ENCODE data around the gene POU6F1.

The POU6F1 gene

GRCh38 chr12:51183816-51184215 is 34.0 kb downstream of the POU6F1 start:
- H3K9me2 ChIP-seq (ENCODE audit: low read depth, low read length), result no peaks in the 10 kb centered on the region
- H3K9ac ChIP-seq (ENCODE audit: low read length), result no peak overlapping the region
- no peaks in the 10 kb centered on the region; the same call in 1 of the 2 replicates for H3K27me3 ChIP-seq (ENCODE audit: insufficient read depth, low read length)
- no peak overlapping the region for H3K4me2 ChIP-seq (ENCODE audit: low read length)
- H3F3A ChIP-seq (ENCODE audit: insufficient read depth, low read length), result no peaks in the 10 kb centered on the region
- H3K4me1 ChIP-seq (ENCODE audit: insufficient read depth, low read length, severe bottlenecking), result no peaks in the 10 kb centered on the region
- H4K20me1 ChIP-seq (ENCODE audit: insufficient read depth, low read length), result no peaks in the 10 kb centered on the region
- no peaks in the 10 kb centered on the region for H3K36me3 ChIP-seq (ENCODE audit: insufficient read depth, low read length)
- H3K79me2 ChIP-seq (ENCODE audit: insufficient read depth, low read length), result no peaks in the 10 kb centered on the region
- no peak overlapping the region for H3K27ac ChIP-seq (ENCODE audit: low read depth, low read length, poor library complexity, severe bottlenecking)
- H3K4me3 ChIP-seq (ENCODE audit: low read depth, low read length, poor library complexity, severe bottlenecking), result no peak overlapping the region
- TF ChIP-seq EZH2 (IDR thresholded peaks at IDR 0.05; ENCODE audit: borderline replicate concordance, low read length) (no peak), CTCF (IDR thresholded peaks at IDR 0.05; ENCODE audit: low read length) (no peak)
- no peaks in the 10 kb centered on the region for H3K9me3 ChIP-seq (ENCODE audit: low read length)
- H2AFZ ChIP-seq (ENCODE audit: low read length), result no peak overlapping the region

GRCh38 chr12:51183349-51183748 is 34.5 kb downstream of the POU6F1 start:
- no peaks in the 10 kb centered on the region for H3K36me3 ChIP-seq (ENCODE audit: insufficient read depth, low read length)
- H3K9ac ChIP-seq (ENCODE audit: low read length), result no peak overlapping the region
- H3K9me2 ChIP-seq (ENCODE audit: low read depth, low read length), result no peaks in the 10 kb centered on the region
- no peaks in the 10 kb centered on the region; the same call in 1 of the 2 replicates for H3K27me3 ChIP-seq (ENCODE audit: insufficient read depth, low read length)
- no peak for TF ChIP-seq CTCF (IDR thresholded peaks at IDR 0.05; ENCODE audit: low read length)
- TF ChIP-seq EZH2 (IDR thresholded peaks at IDR 0.05; ENCODE audit: borderline replicate concordance, low read length), result no peak
- H3K4me1 ChIP-seq (ENCODE audit: insufficient read depth, low read length, severe bottlenecking), result no peaks in the 10 kb centered on the region
- H3F3A ChIP-seq (ENCODE audit: insufficient read depth, low read length), result no peaks in the 10 kb centered on the region
- no peak overlapping the region for H2AFZ ChIP-seq (ENCODE audit: low read length)
- no peak overlapping the region for H3K27ac ChIP-seq (ENCODE audit: low read depth, low read length, poor library complexity, severe bottlenecking)
- H3K4me3 ChIP-seq (ENCODE audit: low read depth, low read length, poor library complexity, severe bottlenecking), result no peak overlapping the region
- H4K20me1 ChIP-seq (ENCODE audit: insufficient read depth, low read length), result no peaks in the 10 kb centered on the region
- H3K79me2 ChIP-seq (ENCODE audit: insufficient read depth, low read length), result no peaks in the 10 kb centered on the region
- H3K9me3 ChIP-seq (ENCODE audit: low read length), result no peaks in the 10 kb centered on the region
- no peak overlapping the region for H3K4me2 ChIP-seq (ENCODE audit: low read length)

- Histone ChIP-seq H3K27ac (ENCODE audit: low read depth, low read length, poor library complexity, severe bottlenecking) (no peak overlapping the region), H3K4me3 (ENCODE audit: low read depth, low read length, poor library complexity, severe bottlenecking) (no peak overlapping the region), H3K9me3 (ENCODE audit: low read length) (no peaks in the 10 kb centered on the region), H3K9ac (ENCODE audit: low read length) (no peak overlapping the region), H3F3A (ENCODE audit: insufficient read depth, low read length) (no peaks in the 10 kb centered on the region), H3K79me2 (ENCODE audit: insufficient read depth, low read length) (no peaks in the 10 kb centered on the region), H2AFZ (ENCODE audit: low read length) (no peak overlapping the region), H3K4me1 (ENCODE audit: insufficient read depth, low read length, severe bottlenecking) (no peaks in the 10 kb centered on the region), H3K27me3 (ENCODE audit: insufficient read depth, low read length) (no peaks in the 10 kb centered on the region; the same call in 1 of the 2 replicates), H3K4me2 (ENCODE audit: low read length) (no peak overlapping the region), H3K9me2 (ENCODE audit: low read depth, low read length) (no peaks in the 10 kb centered on the region), H4K20me1 (ENCODE audit: insufficient read depth, low read length) (no peaks in the 10 kb centered on the region), H3K36me3 (ENCODE audit: insufficient read depth, low read length) (no peaks in the 10 kb centered on the region)
- TF ChIP-seq CTCF (IDR thresholded peaks at IDR 0.05; ENCODE audit: low read length) (no peak), EZH2 (IDR thresholded peaks at IDR 0.05; ENCODE audit: borderline replicate concordance, low read length) (no peak)
Measured at GRCh38 chr12:51181558-51181957, 36.3 kb downstream of the POU6F1 start.
